Measurements from ENCODE around the gene ENO2. TPM values are rescaled to one million over a fixed set of nuclear protein-coding genes. Genes with fewer than 3 reads are reported as not detected.

Gene ENO2
- total and polyA plus RNA-seq, 2 experiments from 2014 or later: 43.5 to 53.5 TPM

GRCh38 chr12:6939191-6939540 lies 24.8 kb downstream of the ENO2 start (continued):
- TF ChIP-seq ZNF462 (CRISPR knock-in tag; IDR thresholded peaks at IDR 0.05) (no peak), REST (IDR thresholded peaks at IDR 0.05; ENCODE audit: unreplicated experiment) (no peak), NANOG (IDR thresholded peaks at IDR 0.05; ENCODE audit: borderline replicate concordance) (no peak), ETS1 (IDR thresholded peaks at IDR 0.05) (no peak), EZH2phosphoT487 (IDR thresholded peaks at IDR 0.05; ENCODE audit: unreplicated experiment) (no peak), STAT1 (IDR thresholded peaks at IDR 0.05; ENCODE audit: unreplicated experiment) (no peak)

Measured in GM23338 (cell line).